Glomerular visceral epithelial cell (primary cell): Measurements from ENCODE around the gene TMEM147.
"Not testable (repeated sequence)": the region's sequence is repeated elsewhere in the genome, so short reads cannot be mapped to it uniquely, and the experiment has no call there.

Source experiments
- DNase-seq: peaks from one replicate; pipeline ENCODE4 v3.0.0-alpha.2; 2016; ENCODE audit errors: extremely low spot score

Gene TMEM147

DNA sequence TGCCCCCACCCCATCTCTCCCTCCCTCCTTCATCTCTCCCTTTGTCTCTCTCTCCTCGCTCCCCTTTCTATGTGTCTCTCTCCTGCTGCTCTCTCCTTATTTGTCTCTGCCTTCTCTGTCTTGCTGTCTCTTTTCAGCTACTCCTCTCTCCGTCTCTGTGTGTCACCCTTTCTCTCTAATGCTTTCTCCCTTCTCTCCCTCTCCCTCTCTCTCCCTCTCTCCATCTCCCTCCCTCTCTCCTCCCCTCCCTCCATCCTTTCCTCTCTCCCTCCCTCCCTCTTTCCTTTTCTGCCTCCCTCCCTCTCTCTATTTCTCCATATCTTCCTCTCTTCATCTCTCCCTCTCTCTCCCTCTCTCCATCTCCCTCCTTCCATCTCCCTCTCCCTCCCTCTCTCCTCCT, 17.4 kb downstream of the TMEM147 start:
- no peak for DNase-seq

DNA sequence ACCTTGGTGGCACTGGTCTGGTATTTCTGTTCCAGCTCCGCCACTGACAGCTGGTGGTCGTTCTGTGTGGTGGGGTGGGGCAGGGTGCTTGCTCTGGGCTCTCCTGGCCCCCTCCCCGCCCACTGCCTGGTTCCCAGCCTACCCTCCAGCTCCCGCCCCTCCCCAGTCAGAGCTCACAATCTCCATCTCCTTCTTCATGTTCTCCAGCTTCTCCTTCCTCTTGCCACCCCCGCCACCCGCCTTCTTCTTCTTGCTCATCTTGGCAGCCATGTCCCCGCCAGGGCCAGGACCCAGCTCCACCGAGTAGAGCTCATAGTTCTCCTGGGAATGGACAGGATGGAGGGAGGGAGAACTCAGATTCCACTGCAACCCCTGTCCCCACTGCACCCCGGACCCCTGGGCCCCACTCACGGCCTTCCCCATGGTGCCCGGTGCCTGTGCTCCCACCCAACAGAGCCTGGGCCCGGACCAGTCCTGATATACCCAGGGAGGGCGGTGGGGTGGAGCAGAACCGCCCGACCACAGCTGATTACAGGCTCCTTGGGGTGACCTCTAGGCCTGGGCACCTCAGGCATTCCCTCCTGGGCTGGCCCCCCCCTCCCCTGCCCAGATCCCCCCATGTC, 17.9 kb downstream of the TMEM147 start, which contains the start of gene ATP4A:
ATP4A (minus strand) TSS at position 452 of the 623 bp plus-strand sequence; CDS start at position 423, 29 bp downstream.
- DNase-seq: no peak

DNA sequence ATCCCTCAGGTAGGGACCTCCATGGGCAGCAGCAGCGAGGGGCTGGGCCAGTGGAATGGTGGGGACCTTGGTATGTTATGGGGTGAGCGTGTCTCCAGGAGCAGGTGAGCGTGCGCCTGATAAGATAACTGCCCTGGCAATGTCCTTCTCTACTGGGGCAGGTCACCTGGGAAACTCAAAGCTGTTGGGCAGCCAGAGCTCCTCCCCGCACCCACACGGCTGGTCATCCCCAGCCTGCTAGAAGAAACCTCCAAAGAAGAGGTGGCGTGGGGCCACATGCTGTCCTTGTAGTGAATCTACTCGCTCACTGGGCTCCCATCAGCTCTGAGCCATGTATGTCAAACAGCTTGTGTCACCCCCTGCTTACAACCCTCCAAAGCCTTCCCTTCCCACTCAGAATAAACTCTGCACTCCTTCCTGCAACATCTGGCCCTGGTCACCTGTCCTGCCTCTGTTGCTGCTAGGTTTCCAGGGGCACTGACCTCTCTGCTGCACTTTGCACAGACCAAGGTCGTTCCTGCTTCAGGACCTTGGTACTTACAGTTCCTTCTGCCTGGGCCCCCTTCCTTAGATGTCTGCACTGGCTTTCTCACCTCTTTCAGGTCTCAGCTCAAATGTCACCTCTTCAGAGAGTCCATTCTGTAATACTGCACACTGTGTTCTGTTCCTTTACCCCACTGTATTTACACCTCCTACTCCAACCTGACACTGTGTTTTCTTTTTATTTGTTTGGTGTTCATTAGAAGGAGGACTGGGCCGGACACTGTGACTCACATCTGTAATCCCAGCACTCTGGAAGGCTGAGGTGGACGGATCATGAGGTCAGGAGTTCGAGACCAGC, 19.8 kb downstream of the TMEM147 start:
- DNase-seq: no peak

DNA sequence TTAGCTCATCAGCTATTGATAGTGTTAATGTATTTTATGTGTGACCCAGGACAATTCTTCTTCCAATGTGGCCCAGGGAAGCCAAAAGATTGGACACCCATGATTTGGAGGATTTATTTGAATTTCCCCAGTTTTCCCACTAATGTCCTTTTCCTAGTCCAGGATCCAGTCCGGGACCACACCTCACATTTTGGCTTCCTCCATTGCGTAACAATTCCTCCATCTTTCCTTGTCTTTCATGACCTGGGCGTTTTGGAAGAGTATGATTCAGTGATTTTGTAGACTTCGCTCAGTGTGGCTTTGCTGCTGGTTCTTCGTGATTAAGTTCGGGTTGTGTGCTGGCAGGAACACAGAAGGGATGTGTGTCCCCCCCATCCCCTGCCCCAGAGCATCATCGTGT, 21.3 kb downstream of the TMEM147 start:
- DNase-seq: no peak

DNA sequence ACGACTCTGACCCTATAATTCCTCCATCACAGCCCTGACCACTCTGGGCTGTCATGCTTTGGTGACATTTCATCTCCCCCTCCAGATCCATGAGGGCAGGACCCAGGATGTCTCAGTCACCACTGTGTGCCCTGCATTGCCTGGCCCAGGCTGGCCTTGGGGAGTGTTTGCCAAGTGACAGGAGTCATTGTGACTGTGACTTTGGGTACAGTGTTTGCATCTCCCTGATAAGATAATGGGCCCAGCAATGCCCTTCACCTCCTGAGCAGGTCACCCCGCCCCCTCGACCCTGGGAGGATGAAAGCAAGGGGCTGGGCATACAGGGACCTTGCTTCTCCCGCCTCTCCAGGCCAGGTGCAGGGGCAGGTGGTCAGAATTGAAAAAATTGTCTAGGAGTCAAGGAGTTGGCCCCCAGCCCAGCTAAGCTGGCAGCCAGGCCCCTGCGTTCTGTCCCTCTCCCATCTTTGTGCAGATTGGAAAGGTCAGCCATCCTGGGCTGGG, 23.9 kb downstream of the TMEM147 start:
- no peak for DNase-seq

DNA sequence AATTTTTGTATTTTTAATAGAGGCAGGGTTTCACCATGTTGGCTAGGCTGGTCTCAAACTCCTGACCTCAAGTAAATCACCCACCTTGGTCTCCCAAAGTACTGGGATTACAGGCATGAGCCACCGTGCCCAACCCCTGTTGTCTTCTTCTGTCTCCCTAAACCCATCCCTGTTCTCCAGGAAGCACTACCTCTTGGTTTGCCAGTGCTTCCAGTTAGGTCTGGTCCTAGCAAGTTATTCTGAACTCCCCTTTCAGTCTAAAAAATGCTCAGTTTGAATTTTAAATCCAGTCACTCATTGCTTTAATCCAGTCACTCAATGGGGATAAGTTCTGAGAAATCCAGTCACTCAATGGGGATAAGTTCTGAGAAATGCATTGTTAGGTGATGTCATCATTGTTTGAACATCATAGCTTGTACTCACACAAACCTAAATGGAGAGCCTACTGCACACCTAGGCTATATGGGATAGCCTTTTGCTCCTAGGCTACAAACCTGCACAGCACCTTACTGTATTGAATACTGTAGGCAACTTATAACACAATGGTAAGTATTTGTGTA, 26.1 kb downstream of the TMEM147 start:
- no peak for DNase-seq

DNA sequence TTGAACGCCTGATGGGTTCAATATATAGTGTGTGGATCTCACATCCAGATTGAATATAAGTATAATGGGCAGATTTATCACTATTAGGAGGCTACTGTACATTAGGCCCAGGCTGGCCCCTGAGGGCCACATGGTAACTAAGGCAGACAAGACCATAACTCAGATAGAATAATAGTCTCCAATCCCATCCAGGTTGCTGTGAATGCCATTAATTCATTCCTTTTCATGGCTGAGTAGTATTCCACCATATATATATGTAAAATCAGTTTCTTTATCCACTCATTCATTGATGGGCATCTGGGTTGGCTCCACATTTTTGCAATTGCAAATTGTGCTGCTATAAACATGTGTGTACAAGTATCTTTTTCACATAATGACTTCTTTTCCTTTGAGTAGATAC, 32.5 kb downstream of the TMEM147 start:
- no peak for DNase-seq

DNA sequence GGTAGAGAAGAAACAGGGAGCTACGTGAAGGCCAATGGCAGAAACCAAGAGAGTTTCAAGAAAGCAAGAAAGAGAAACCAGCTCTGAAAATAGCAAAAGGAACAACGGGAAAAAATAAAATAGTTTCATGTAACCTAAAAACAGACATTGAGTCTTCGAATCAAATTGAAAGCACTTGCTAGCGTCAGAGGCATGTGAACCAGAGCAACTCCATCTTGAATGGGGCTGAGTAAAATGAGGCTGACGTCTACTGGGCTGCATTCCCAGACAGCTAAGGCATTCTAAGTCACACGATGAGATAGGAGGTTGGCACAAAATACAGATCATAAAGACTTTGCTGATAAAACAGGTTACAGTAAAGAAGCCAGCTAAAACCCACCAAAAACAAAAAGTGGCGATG, 33.3 kb downstream of the TMEM147 start:
- DNase-seq: no peak

DNA sequence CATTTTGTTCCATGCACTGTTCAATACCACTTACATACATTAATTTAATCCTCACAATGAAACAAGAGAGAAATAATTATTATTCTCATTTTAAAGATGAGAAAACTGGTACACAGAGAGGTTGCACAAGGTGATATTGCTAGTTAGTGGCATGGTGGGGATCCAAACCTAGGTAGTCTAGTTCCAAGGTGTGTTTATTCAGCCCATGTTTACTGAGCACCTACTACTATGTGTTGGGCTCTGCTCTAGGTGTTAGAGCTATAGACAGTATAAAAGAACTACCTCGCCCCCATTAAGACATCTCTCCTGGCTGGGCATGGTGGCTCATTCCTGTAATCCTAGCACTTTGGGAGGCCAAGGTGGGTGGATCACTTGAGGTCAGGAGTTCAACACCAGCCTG, 37.3 kb downstream of the TMEM147 start:
- DNase-seq: no peak

DNA sequence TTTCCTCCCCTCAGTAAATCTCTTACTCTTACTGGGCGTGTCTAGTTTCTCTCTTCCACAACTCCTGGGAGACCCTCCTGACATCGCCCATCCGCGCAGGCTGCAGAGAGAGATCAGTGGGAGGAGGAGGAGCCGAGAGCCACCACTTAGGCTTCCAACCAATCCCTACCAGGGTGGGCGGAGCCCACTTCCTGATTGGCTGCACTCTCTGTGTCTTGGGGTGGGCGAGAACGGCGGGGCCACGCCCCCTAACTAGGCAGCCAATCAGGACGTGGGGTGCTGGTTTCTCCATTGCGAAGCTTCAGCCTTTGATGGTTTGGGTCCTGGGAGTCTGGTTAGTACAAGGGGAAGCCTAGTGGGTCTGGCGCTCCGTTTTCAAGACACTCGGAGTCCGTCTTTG, 40.4 kb downstream of the TMEM147 start, which contains the start of gene PMIS2:
PMIS2 (plus strand) TSS at position 326 of the 400 bp plus-strand sequence. CDS start 87 bp downstream, outside the sequence.
- no peak for DNase-seq

DNA sequence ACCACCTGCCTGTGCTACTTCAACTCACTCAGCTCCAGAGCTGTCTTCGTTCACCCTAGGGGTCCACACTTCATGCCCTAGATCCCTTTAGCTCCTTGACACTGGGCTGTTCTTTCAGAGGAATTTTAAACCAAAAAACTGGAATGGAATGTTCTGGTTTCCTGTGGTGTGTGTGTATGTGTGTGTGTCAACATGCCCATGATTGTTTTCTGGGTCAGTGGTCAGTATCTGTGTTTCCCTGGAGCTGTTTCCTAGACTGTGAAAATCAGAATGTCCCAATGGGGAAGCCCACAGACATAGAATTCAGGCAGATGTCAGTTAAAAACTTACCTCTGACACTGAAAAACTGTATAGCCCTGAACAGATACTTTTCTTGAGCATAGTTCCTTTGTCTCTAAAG, 41.9 kb downstream of the TMEM147 start:
- no peak for DNase-seq

DNA sequence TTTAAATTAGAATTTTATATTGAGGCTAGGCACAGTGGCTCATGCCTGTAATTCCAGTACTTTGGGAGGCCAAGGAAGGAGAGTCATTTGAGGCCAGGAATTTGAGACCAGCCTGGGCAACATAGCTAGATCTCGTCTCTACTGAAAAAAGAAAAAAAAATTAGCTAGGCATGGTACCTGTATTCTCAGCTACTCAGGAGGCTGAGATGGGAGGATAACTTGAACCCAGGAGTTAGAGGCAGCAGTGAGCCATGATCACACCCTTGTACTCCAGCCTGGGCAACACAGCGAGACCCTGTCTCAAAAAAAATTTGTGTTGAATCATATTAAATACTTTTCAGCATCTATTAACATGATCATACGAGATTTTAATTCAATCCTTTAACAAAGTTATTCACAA, 45.4 kb downstream of the TMEM147 start:
- DNase-seq: no peak

DNA sequence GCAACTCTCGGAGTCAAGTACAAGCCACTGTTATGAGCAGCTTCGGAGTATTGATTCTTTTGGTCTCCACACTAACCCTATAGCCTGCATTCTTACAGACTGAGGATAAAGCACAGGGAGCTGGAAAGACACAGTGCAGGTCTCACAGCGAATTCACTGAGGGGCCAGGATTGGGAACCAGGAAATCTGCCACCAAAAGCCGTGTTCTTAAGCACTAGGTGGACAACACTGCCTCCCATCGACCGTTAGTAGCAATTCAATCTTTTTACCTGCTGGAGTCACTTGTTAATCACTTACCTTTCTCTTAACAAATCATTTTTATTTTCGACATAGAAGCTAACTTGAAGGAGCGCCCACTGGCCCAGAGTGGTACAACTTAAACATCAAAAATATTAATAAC, 46.8 kb downstream of the TMEM147 start:
- DNase-seq: no peak

DNA sequence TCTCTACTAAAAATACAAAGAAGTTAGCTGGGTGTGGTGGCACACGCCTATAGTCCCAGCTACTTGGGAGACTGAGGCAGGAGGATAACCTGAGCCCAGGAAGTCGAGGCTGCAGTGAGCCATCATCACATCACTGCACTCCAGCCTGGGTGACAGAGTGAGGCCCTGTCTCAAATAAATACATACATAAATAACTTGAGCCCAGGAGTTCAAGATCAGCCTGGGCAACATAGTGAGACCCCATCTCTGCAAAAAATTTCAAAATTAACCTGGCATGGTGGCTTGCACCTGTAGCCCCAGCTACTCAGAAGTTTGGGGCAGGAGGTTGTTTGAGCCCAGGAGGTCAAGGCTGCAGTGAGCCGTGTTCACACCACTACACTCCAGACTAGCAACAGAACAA, 49.6 kb downstream of the TMEM147 start:
- DNase-seq: not testable (repeated sequence)

DNA sequence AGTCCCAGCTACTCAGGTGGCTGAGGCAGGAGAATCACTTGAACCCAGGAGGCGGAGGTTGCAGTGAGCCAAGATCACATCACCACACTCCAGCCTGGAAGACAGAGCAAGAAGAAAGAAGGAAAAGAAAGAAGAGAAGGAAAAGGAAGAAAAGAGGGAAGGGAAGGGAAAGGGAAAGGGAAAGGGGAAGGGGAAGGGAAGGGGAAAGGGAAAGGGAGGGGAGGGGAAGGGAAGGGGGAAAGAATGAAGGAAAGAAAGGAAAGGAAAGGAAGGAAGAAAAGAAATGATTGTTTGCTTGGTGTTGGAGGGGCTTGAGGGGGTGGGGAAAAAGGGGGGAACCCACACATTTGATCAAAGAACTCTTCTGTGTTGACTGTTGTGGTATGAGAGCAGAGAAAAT, 50.5 kb downstream of the TMEM147 start:
- DNase-seq: no peak

DNA sequence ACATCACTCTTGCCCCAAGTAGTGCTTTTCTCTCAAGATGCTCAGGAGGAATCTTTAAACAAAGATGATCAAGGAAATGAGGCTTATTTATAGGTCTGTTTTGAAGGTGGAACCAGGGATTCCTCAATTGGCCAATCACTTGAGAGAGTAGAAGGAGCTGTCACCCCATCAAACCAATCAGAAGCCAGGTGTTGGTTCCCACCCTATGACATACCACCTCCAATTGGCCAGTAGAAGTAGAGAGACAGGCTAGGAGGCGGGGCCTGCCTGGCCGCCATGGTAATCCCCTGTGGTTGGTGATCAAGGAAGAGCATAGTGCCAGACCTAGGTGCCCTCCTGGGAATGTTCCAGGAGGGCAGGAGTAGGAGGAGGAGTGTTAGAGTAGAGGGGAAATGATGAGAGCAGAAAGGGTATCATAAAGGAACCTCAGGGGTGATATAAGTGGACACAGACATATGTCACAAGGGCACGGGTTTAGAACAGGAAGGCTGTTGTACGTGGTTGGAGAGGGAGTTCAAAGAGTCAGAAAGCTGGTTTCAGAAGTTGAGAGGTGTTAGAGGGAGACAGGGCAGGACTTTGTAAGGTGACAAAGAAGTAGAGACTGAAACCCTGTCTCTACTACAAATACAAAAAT, 51.1 kb downstream of the TMEM147 start:
- peak; percentile 11 for DNase-seq
